CD14-positive monocyte (primary cell): ENCODE data around the gene PLA2G2C. TPM values are rescaled to one million over a fixed set of nuclear protein-coding genes. Genes with fewer than 3 reads are reported as not detected.

Source experiments
- DNase-seq, 3 donors: peaks; one replicate each; pipeline ENCODE4 v3.0.0-alpha.2; 2011 to 2022
- H2AFZ ChIP-seq: 2 replicates; pipeline ENCODE4 v1.6.0; 2012; ENCODE audit warnings: mild to moderate bottlenecking, low read depth, low read length, inconsistent platforms; ENCODE audit not compliant: insufficient read depth, poor library complexity, severe bottlenecking
- H3K27ac ChIP-seq, 2 donors: 1 replicate in 1 of 2; 2 replicates in 1 of 2; pipeline ENCODE4 v1.5.1; 2012 to 2013; ENCODE audit warnings: low read length in 2 of 2, control low read depth in 1 of 2, inconsistent platforms in 1 of 2, low read depth in 1 of 2, mild to moderate bottlenecking in 1 of 2
- H3K27me3 ChIP-seq, 2 donors: one replicate each; pipeline versions ENCODE4 v1.6.0 to v1.6.1; 2011 to 2013; ENCODE audit warnings: low read length in 2 of 2; ENCODE audit not compliant: control insufficient read depth in 2 of 2, insufficient read depth in 2 of 2
- H3K36me3 ChIP-seq, 2 donors: replicated peaks in 1 of 2; 1 replicate in 1 of 2; 2 replicates in 1 of 2; pipeline versions ENCODE4 v1.5.1 to v1.6.1; 2012 to 2013; ENCODE audit warnings: low read length in 2 of 2, control low read depth in 1 of 2, inconsistent platforms in 1 of 2, mild to moderate bottlenecking in 1 of 2; ENCODE audit not compliant: insufficient read depth in 2 of 2, control insufficient read depth in 1 of 2
- H3K4me1 ChIP-seq, 2 donors: 1 replicate in 1 of 2; 2 replicates in 1 of 2; pipeline versions ENCODE4 v1.5.1 to v1.6.1; 2012 to 2013; ENCODE audit warnings: low read length in 2 of 2, control low read depth in 1 of 2, inconsistent platforms in 1 of 2, mild to moderate bottlenecking in 1 of 2, moderate library complexity in 1 of 2; ENCODE audit not compliant: insufficient read depth in 2 of 2, control insufficient read depth in 1 of 2
- H3K4me2 ChIP-seq: replicated peaks from 2 replicates; pipeline ENCODE3; 2012; ENCODE audit warnings: low read length, moderate library complexity, mild to moderate bottlenecking; ENCODE audit not compliant: poor library complexity, severe bottlenecking; ENCODE audit errors: extremely low read depth
- H3K4me3 ChIP-seq, 3 experiments: fragments of 200-600 bp in 1 of 3; sonication (generic) in 1 of 3; replicated peaks in 1 of 3; 1 replicate in 2 of 3; 2 replicates in 1 of 3; pipeline ENCODE4 v1.5.1; 2011 to 2013; ENCODE audit warnings: low read length in 3 of 3, mild to moderate bottlenecking in 3 of 3, control low read depth in 2 of 3, low read depth in 2 of 3, inconsistent platforms in 1 of 3, moderate library complexity in 1 of 3
- H3K79me2 ChIP-seq: 2 replicates; pipeline ENCODE4 v1.6.0; 2012; ENCODE audit warnings: mild to moderate bottlenecking, control low read depth, inconsistent platforms, low read length, moderate library complexity; ENCODE audit not compliant: insufficient read depth
- H3K9ac ChIP-seq: 2 replicates; pipeline ENCODE4 v1.6.0; 2017; ENCODE audit warnings: low read length, mild to moderate bottlenecking; ENCODE audit not compliant: insufficient read depth, poor library complexity, severe bottlenecking
- H3K9me3 ChIP-seq, 2 donors: replicated peaks in 1 of 2; 1 replicate in 1 of 2; 2 replicates in 1 of 2; pipeline versions ENCODE4 v1.5.1 to v1.6.1; 2012 to 2013; ENCODE audit warnings: low read length in 2 of 2, control low read depth in 1 of 2; ENCODE audit not compliant: control insufficient read depth in 1 of 2, insufficient read depth in 1 of 2
- H4K20me1 ChIP-seq: 2 replicates; pipeline ENCODE4 v1.6.0; 2012; ENCODE audit warnings: mild to moderate bottlenecking, low read length, control low read depth, moderate library complexity; ENCODE audit not compliant: insufficient read depth
- H3K27ac Mint-ChIP-seq, 7 donors: one replicate each; pipeline ENCODE4 v1.8.0; 2020; ENCODE audit warnings: mild to moderate bottlenecking in 7 of 7, mixed read lengths in 7 of 7, moderate library complexity in 6 of 7, inconsistent platforms in 2 of 7
- H3K27me3 Mint-ChIP-seq, 3 donors: one replicate each; pipeline ENCODE4 v1.8.0; 2021 to 2022; ENCODE audit warnings: low read depth in 3 of 3, mild to moderate bottlenecking in 3 of 3, mixed read lengths in 3 of 3, moderate library complexity in 3 of 3, inconsistent platforms in 1 of 3
- H3K36me3 Mint-ChIP-seq, 2 donors: one replicate each; pipeline ENCODE4 v1.8.0; 2020; ENCODE audit warnings: mixed read lengths in 2 of 2, inconsistent platforms in 1 of 2, mild to moderate bottlenecking in 1 of 2
- H3K4me1 Mint-ChIP-seq: one replicate; pipeline ENCODE4 v1.8.0; 2020; ENCODE audit warnings: mild to moderate bottlenecking, mixed read lengths
- H3K4me3 Mint-ChIP-seq, 2 donors: one replicate each; pipeline ENCODE4 v1.8.0; 2020; ENCODE audit warnings: mild to moderate bottlenecking in 2 of 2, mixed read lengths in 2 of 2, moderate library complexity in 1 of 2
- H3K9me3 Mint-ChIP-seq, 7 donors: one replicate each; pipeline ENCODE4 v1.8.0; 2020 to 2022; ENCODE audit warnings: mixed read lengths in 7 of 7, mild to moderate bottlenecking in 6 of 7, moderate library complexity in 6 of 7, inconsistent platforms in 2 of 7
- CTCF ChIP-seq: fragments of 200-600 bp; IDR thresholded peaks from one replicate; pipeline ENCODE4 v1.8.0; 2022; ENCODE audit warnings: antibody characterized with exemption, mild to moderate bottlenecking
- WGBS: methylation state at CpG from one replicate; pipeline ENCODE4 v1.1.5; 2013; ENCODE audit warnings: missing lambda C conversion rate; ENCODE audit not compliant: insufficient coverage; 5-methylcytosine and 5-hydroxymethylcytosine counted together
- intact Hi-C, 2 donors: fragments of 100-400 bp; cut with micrococcal nuclease; formaldehyde crosslinking; loops; one replicate each; pipeline versions ENCODE4 v1.15.0 to v1.15.1; 2023
- polyA plus RNA-seq, 3 donors: library from polyadenylated mRNA; depleted of rRNA in 1 of 3; unstranded in 2 of 3; stranded (reverse) in 1 of 3; fragments of 300-500 nt in 2 of 3; fragments of >200 nt in 1 of 3; fragmentation: Illumina TruSeq in 2 of 3; gene quantifications; 1 replicate in 2 of 3; 2 replicates in 1 of 3; pipeline ENCODE4 v1.2.3, GENCODE V29; 2012 to 2021

PLA2G2C gene
- polyA plus RNA-seq, 3 donors = 0.07 to 0.40 TPM; not detected in 1

- no peaks in the 10 kb centered on the region for H3K36me3 ChIP-seq
- Mint-ChIP-seq H3K4me3 (no peak overlapping the region), H3K4me1 (peaks cover 39% of the 10 kb centered on the region), H3K9me3 (peaks cover 0 to 10% (median 3%) of the 10 kb centered on the region in 7 donors), H3K36me3 (no peaks in the 10 kb centered on the region), H3K27ac (peak overlapping the region in 3 of 7 donors; percentile 20 to 73 (median 24)), H3K27me3 (peaks cover 2 to 13% (median 10%) of the 10 kb centered on the region in 3 donors)
- peaks cover 0 to 2% of the 10 kb centered on the region in 2 donors for H3K27me3 ChIP-seq
- WGBS = 83% methylated on average over 2 of the region's 10 CpGs
- no peak for TF ChIP-seq CTCF
- no peak for DNase-seq
- no peak overlapping the region for H2AFZ ChIP-seq
- no peaks in the 10 kb centered on the region for H3K79me2 ChIP-seq
- H3K9me3 ChIP-seq = no peaks in the 10 kb centered on the region
- no peak overlapping the region for H3K9ac ChIP-seq
- H3K4me3 ChIP-seq = no peak overlapping the region
- peaks cover 20 to 34% of the 10 kb centered on the region in 2 donors for H3K4me1 ChIP-seq
- H3K27ac ChIP-seq = no peak overlapping the region
- intact Hi-C loops = no loop called here
- H3K4me2 ChIP-seq = no peak overlapping the region
- no peaks in the 10 kb centered on the region for H4K20me1 ChIP-seq
Observed at GRCh38 chr1:20123722-20124455, 62.4 kb downstream of the PLA2G2C start.

GRCh38 chr1:20120796-20121195, 65.5 kb downstream of the PLA2G2C start:
- Histone ChIP-seq H3K27ac (no peak overlapping the region), H3K4me2 (no peak overlapping the region), H4K20me1 (no peaks in the 10 kb centered on the region), H3K9ac (no peak overlapping the region), H3K4me3 (no peak overlapping the region), H2AFZ (no peak overlapping the region), H3K4me1 (peaks cover 14 to 20% of the 10 kb centered on the region in 2 donors), H3K27me3 (peaks cover 0 to 2% of the 10 kb centered on the region in 2 donors), H3K9me3 (no peaks in the 10 kb centered on the region), H3K79me2 (no peaks in the 10 kb centered on the region), H3K36me3 (no peaks in the 10 kb centered on the region)
- Mint-ChIP-seq H3K4me3 (no peak overlapping the region), H3K27me3 (peaks cover 3 to 15% (median 14%) of the 10 kb centered on the region in 3 donors), H3K4me1 (peaks cover 23% of the 10 kb centered on the region), H3K9me3 (peaks cover 0 to 1% (median 0%) of the 10 kb centered on the region in 7 donors), H3K27ac (no peak overlapping the region), H3K36me3 (no peaks in the 10 kb centered on the region)
- 89% methylated on average over 3 of the region's 4 CpGs for WGBS
- DNase-seq = no peak
- intact Hi-C loops = no loop called here
- no peak for TF ChIP-seq CTCF
